DOHH2 (cell line): ENCODE measurements around the gene MLH1.

Source experiments
- EZH2phosphoT487 ChIP-seq: fragments of 200-600 bp; sonication (generic); IDR thresholded peaks from 2 replicates; pipeline ENCODE4 v1.6.1; 2017; ENCODE audit warnings: borderline replicate concordance, mild to moderate bottlenecking, antibody characterized with exemption, low read length, moderate library complexity, mixed read lengths
- TF ChIP-seq, protein P1 (sequence below): fragments of 200-600 bp; sonication (generic); IDR thresholded peaks from one replicate; pipeline ENCODE4 v1.5.1; 2014; ENCODE audit warnings: antibody characterized with exemption, mild to moderate bottlenecking, low read depth, low read length; ENCODE audit not compliant: poor library complexity, severe bottlenecking

DNA sequence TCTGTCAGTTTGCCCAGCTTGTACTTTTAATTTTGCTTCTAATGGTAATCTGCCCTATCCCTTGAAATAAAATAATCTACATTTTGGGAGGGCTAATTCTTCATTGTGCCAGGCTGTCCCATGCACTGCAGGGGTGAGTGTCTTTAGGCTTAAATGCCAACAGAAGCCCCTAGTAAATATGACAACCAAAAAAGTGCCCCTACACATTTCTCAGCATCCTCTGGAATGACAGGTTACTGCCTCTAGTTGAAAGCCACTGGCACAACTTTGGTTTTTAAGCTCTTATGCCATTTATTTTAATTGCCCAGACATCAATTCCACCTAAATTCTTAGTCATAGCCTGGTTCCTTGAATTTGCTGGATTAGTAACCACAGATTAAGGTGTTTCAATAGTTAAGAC, 3.8 kb upstream of the MLH1 start:
- TF ChIP-seq, protein P1, sequence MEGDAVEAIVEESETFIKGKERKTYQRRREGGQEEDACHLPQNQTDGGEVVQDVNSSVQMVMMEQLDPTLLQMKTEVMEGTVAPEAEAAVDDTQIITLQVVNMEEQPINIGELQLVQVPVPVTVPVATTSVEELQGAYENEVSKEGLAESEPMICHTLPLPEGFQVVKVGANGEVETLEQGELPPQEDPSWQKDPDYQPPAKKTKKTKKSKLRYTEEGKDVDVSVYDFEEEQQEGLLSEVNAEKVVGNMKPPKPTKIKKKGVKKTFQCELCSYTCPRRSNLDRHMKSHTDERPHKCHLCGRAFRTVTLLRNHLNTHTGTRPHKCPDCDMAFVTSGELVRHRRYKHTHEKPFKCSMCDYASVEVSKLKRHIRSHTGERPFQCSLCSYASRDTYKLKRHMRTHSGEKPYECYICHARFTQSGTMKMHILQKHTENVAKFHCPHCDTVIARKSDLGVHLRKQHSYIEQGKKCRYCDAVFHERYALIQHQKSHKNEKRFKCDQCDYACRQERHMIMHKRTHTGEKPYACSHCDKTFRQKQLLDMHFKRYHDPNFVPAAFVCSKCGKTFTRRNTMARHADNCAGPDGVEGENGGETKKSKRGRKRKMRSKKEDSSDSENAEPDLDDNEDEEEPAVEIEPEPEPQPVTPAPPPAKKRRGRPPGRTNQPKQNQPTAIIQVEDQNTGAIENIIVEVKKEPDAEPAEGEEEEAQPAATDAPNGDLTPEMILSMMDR = no peak
- TF ChIP-seq EZH2phosphoT487 = no peak
